Ovary (tissue), 3 donors: ENCODE measurements around the gene HINT3.

ENCODE experiments used
- POLR2A ChIP-seq: fragments of 450-650 bp; IDR thresholded peaks from one replicate; pipeline ENCODE4 v1.6.1; 2017; ENCODE audit warnings: antibody characterized with exemption, mild to moderate bottlenecking, moderate library complexity
- TF ChIP-seq, protein P1 (sequence below), 3 donors: fragments of 450-650 bp in 2 of 3; fragments of 200-600 bp in 1 of 3; IDR thresholded peaks; one replicate each; pipeline versions ENCODE4 v1.5.1 to v1.8.0; 2016 to 2022; ENCODE audit warnings: antibody characterized with exemption in 3 of 3, mild to moderate bottlenecking in 1 of 3
- donor health status: DM: no; HTN: no; CAD: no.

DNA sequence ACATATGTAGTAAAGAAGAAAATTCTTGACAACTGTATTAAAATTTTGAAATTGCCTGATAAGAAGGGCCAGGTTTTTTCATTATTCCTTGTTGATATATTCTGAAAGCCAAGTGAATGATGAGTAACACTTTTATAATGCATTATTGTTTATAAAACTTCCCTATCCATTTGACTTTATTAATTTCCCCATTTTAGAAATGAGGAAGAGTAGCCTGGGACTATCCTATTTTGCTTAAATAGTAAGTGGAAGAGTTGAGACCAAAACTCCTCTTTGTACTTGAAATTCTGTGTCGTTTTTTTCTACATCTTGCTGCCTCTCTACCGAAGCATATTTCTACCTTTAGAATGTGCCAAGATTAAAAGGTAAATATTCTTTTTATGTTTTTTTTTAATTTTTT, 69.4 kb downstream of the HINT3 start:
- no peak for TF ChIP-seq POLR2A
- TF ChIP-seq, protein P1, sequence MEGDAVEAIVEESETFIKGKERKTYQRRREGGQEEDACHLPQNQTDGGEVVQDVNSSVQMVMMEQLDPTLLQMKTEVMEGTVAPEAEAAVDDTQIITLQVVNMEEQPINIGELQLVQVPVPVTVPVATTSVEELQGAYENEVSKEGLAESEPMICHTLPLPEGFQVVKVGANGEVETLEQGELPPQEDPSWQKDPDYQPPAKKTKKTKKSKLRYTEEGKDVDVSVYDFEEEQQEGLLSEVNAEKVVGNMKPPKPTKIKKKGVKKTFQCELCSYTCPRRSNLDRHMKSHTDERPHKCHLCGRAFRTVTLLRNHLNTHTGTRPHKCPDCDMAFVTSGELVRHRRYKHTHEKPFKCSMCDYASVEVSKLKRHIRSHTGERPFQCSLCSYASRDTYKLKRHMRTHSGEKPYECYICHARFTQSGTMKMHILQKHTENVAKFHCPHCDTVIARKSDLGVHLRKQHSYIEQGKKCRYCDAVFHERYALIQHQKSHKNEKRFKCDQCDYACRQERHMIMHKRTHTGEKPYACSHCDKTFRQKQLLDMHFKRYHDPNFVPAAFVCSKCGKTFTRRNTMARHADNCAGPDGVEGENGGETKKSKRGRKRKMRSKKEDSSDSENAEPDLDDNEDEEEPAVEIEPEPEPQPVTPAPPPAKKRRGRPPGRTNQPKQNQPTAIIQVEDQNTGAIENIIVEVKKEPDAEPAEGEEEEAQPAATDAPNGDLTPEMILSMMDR (IDR thresholded peaks at IDR 0.05), result no peak
